MV-4-11 (cell line): ENCODE measurements around the gene TRAPPC2L.
"Not testable (repeated sequence)": the region's sequence is repeated elsewhere in the genome, so short reads cannot be mapped to it uniquely, and the experiment has no call there.

Source experiments
- DNase-seq: peaks from one replicate; lab custom pipeline; 2025; lab: John Stamatoyannopoulos, UW

The TRAPPC2L gene

GRCh38 chr16:88891083-88891482 lies 34.2 kb downstream of the TRAPPC2L start:
- DNase-seq: no peak

DNA sequence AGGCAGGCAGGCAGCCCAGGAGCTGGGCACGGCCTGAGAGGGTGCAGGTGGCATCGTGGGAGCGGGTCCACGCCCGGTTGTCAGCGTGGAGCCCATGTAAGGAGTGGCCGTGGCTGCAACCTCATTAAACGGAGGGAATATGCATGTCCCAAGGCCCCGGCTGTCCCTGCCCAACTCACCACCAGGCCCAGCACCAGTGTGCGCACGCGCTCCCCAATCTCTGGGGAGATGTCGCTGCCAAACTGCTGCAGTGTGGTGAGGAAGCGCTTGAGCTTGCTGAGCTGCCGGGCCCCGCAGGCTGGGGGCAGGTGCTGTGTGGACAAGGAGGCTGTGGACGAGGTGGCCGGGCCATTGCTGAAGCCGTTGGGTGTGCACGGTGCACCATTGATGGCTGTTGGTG lies 35.1 kb downstream of the TRAPPC2L start:
- DNase-seq: no peak

DNA sequence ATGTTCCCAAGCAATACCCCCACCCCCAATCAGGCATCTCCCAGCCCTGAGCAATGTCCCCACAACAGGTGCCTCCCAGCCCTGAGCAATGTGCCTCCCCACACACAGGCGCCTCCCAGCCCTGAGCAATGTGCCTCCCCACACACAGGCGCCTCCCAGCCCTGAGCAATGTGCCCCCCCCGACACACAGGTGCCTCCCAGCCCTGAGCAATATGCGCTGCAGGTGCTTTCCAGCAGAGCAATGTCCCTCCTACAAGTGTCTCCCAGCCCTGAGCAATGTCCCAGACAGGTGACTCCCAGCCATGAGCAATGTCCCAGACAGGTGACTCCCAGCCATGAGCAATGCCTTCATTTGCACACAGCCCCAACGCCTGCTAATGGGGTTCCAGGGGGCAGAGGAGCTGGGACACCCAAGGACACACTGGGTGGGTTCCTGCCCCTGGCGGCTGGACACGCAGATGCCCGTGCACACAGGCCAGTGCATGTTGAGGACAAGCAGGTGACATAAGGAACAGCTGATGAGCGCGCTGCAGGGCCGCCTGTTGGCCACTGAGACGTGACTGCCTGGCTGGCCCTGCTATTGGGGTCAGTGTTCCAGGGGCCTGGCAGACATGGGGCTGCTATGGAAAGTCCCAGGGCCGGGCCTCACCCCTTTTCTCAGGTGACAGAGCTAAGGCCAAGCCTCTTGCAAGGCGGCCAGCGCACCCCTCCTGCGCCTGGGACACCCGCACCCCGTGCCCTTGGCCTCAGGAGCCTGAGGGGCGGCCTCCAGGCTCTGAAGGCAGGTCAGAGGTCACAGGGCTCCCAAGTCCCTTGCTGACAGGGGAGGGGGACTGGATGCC lies 36.4 kb downstream of the TRAPPC2L start:
- DNase-seq: no peak

DNA sequence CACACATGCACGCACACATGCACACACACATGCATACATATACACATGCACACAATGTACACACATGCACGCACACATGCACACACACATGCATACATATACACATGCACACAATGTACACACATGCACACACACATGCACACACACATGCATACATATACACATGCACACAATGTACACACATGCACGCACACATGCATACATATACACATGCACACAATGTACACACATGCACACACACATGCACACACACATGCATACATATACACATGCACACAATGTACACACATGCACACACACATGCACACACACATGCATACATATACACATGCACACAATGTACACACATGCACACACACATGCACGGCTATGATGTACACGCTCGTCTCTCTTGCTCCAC lies 37.3 kb downstream of the TRAPPC2L start:
- DNase-seq: not testable (repeated sequence)

- no peak for DNase-seq
Measured at GRCh38 chr16:88894681-88895300, 37.9 kb downstream of the TRAPPC2L start.

GRCh38 chr16:88895335-88895734 lies 38.4 kb downstream of the TRAPPC2L start:
- no peak for DNase-seq

- DNase-seq: no peak
Measured at GRCh38 chr16:88896238-88897070, 39.5 kb downstream of the TRAPPC2L start.

DNA sequence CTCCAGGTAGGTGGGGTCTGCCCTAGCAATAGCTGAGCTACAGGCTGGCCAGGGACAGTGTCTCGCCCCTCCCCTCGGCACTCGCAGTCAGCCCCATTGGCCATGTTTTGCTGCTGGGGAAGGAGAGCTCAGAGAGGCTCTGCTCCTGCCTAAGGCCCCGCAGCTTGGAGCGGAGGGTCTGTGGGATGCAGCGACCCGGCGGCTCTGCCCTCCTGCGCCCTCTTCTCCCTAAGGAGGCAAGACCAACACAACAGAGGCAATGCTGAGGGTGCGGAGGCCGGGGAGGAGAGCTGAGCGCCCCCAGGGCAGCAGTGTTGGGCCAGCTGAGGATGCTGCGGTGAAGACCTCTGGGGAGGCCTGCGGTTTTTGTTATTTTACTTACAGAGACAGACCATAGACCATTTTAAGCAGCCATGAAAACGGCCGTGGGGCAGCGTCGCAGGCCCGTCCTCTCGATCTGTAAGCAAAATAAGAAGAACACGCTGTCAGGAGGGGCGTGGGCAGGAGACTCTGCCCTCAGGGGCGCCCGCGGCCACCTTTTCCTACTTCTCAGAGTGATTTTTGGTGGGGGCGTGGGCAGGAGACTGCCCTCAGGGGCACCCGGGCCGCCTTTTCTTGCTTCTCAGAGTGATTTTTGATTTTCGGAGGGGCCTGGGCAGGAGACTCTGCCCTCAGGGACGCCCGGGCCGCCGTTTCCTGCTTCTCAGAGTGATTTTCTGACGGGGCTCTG lies 40.9 kb downstream of the TRAPPC2L start:
- DNase-seq: no peak

DNA sequence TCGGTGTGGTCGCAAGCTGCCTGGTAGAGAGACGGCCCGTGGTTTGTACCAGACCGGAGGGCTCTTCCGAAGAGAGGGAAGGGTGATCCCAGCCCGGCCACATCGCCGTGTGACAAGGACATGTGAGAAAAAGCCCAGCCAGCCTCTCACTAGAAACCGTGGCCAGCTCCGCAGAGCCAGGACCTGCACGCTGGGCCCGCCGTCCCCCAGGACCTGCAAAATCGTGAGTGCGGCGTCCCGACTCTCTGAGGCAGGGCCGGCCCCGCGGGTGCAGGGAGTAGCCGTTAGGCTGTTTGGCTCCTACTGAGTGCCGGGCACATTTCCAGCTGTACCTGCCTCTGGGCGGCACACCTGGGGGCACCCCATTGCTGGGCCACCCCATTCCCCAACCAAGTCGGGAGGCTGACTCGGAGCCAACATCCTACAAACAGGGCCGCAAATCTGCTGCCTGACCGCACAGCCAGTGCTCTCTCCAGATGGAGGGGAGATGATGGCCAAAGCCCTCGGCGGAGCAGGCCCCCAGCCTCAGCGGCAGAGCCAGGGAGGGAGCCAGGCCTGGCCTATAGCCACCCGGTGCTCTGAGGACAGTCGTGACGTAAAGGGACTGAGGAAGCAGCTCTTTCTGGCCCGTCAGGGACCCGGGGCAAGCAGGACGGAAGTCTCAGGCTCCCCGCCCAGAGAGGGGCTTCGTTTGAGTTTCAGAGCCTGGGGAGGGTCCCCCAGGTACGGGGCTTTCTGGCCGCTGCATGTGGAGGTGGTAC lies 43.2 kb downstream of the TRAPPC2L start:
- DNase-seq: no peak

GRCh38 chr16:88900662-88901052 lies 43.7 kb downstream of the TRAPPC2L start:
- no peak for DNase-seq

DNA sequence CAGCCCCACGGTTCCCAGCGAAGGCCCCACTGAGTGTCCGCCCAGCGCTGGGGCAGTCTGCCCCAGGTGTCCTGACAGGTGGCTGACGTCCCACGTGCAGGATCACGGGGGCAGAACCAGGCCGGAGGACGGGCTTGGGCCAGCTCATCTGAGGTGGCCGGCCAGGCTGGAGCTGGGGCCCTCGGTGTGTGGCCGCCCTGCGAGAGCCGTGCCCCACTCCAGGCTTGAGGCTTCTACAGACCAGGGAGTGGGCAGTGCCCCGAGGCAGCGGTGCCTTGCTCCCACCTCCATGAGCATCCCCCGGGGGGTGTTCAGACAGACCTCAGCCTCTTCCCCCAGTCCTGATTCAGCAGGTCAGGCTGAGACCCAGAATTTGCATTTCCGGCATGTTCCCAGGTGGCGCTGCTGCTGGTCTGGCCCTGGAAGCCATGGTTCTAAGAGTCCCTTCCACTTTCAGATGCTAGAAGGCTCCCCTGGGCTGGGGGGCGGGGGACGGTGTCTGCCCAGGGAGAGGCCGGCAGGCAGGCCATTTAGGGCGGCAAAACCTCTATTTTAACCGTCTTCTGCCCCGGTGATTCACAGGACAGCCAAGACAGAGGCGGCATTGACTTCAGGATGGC lies 44.9 kb downstream of the TRAPPC2L start:
- no peak for DNase-seq

DNA sequence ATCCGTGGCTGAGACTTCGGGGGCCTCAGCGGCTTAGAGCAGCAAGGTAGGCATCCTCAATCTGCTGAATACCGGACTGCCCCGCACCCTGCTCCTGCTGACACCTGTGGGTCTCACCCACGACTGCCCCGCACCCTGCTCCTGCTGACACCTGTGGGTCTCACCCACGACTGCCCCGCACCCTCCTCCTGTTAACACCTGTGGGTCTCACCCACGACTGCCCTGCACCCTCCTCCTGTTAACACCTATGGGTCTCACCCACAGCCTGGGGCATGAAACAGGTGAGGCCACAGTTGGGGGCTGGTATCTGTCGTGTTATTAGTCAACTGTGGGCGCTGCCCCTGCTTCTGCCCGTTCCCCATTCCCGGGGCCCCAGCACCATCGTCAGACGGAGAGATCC lies 45.8 kb downstream of the TRAPPC2L start:
- DNase-seq: no peak

DNA sequence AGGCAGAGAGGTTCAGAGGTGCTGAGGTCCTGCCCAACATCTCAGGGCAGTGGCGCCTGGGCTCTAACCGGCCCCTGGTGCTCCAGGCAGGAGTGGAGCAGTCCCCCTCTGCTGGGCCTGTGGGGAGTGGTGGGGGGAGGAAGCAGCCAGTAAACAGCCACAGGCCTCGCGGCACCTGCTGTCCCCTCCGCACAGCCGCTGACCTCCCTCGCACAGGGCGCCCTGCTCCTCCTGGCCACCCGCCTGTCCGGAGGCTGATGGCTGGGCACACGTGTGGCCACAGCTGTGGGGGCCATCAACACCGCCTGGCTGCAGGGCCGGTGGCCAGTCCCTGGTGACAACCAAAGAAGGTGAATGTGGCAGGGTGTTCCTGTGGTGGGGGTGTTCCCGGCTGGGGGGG lies 46.3 kb downstream of the TRAPPC2L start:
- no peak for DNase-seq

GRCh38 chr16:88904676-88905365 lies 47.9 kb downstream of the TRAPPC2L start:
- DNase-seq: no peak

DNA sequence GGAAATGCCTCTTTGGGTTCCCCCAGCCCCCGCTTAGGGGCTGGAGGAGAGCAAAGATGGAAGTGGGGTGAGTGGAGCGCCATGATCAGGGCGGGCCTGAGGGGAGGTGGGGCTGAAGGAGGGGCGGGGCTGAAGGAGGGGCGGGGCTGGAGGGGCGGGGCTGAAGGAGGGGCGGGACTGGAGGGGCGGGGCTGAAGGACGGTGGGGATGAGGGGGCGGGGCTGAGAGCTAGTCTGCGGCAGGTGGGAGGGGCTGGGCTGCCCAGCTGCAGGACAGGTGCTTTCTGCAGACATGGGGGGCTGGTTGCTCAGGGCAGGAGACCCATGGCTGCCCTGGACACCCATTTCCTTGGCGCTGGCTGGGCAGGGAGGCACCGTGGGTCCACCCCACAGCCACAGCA lies 48.6 kb downstream of the TRAPPC2L start:
- no peak for DNase-seq

GRCh38 chr16:88906020-88906419 lies 49.1 kb downstream of the TRAPPC2L start:
- no peak for DNase-seq

DNA sequence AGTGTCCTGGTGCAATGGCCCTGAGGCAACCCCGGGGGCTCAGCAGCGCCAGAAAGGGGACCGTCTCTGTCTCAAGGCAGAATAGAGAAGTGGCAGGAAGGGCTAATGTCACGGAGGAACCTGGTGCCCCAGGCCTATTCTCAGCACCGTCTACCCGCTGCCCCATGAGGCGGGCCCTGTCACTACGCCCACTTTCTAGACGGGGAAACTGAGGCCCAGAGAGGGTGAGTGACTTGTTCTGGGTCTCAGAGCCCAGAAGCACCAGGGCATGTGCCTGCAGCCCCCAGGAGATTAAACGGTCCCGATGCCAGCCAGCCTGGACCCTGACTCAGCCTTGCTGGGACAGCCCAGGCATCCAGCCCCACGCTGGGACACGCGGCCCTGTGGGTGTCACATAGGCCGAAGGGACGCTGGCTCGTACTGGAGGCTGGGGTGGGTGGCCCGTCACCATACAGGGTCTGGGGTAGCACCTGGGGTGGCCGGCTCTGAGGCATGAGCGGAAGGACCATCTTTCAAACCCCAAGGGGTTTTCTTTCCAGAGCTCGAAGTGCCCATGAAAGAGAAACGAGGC lies 49.7 kb downstream of the TRAPPC2L start:
- DNase-seq: peak; percentile 26

GRCh38 chr16:88907768-88908167 lies 50.8 kb downstream of the TRAPPC2L start:
- no peak for DNase-seq

DNA sequence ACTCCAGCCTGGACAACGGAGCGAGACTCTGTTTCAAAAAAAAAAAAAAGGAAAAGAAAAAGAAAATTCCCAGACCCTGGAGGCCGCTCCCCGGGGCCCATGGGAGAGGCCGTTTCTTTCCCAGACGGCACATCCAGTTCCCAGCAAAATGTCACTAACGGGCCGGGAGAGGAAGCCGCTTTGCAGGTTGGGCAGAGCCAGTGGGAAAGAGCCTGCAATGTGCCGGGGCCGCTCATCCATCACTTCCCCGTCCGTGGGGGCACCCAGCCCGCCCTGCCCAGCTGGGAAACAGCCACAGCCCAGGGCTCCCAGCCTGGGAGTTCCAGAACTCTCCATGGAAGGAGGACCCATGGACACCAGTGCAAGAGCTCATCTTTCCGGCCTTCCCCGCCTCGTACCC lies 51.4 kb downstream of the TRAPPC2L start:
- no peak for DNase-seq
